HG03460 (cell line): Measurements from ENCODE around the gene CCNF.
A peak's percentile ranks its signal among the peaks of the same experiment; 100 is the strongest.
"Not testable (repeated sequence)": the region's sequence is repeated elsewhere in the genome, so short reads cannot be mapped to it uniquely, and the experiment has no call there.

Experiments
- ATAC-seq: cut with Tn5 transposase; IDR thresholded peaks from one replicate; pipeline ENCODE4 v1.9.1; 2021; ENCODE audit not compliant: unreplicated experiment

CCNF gene

DNA sequence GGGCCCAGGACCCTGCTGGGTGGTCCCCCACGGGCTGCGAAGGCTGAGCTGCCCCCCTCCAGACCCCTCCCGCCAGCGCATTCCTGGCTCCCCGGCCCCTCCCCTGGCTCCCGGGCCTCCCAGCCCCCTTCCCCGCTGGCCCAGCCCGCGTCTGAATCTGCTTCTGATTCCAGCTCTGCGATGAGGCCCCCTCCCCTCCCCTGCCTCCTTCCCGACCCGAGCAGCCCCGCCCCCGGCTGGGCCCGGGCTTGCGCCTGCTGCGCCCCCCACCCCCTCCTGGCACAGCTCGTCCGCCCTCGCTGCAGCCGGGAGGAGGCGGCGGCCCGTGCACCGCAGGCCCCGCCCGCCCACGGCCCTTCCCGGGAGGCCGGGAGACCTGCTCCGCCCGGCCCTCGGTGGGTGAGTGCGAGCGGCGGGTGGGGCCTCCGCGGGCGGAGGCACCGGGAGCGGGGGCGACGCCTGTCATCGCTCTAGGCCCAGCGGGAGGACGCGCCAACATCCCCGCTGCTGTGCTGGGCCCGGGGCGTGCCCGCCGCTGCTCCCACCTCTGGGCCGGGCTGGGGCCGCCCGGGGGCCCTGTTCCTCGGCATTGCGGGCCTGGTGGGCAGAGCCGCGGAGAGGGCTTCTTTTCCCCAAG, 41.9 kb downstream of the CCNF start, which contains the start of gene NTN3:
TSS of gene NTN3 (plus strand) at position 282 of the 637 bp plus-strand sequence. CDS start 405 bp downstream, outside the sequence.
- ATAC-seq: no peak

DNA sequence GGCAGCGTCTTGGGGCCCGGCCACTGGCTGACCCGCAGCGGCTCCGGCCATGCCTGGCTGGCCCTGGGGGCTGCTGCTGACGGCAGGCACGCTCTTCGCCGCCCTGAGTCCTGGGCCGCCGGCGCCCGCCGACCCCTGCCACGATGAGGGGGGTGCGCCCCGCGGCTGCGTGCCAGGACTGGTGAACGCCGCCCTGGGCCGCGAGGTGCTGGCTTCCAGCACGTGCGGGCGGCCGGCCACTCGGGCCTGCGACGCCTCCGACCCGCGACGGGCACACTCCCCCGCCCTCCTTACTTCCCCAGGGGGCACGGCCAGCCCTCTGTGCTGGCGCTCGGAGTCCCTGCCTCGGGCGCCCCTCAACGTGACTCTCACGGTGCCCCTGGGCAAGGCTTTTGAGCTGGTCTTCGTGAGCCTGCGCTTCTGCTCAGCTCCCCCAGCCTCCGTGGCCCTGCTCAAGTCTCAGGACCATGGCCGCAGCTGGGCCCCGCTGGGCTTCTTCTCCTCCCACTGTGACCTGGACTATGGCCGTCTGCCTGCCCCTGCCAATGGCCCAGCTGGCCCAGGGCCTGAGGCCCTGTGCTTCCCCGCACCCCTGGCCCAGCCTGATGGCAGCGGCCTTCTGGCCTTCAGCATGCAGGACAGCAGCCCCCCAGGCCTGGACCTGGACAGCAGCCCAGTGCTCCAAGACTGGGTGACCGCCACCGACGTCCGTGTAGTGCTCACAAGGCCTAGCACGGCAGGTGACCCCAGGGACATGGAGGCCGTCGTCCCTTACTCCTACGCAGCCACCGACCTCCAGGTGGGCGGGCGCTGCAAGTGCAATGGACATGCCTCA, 42.6 kb downstream of the CCNF start:
- ATAC-seq: no peak

DNA sequence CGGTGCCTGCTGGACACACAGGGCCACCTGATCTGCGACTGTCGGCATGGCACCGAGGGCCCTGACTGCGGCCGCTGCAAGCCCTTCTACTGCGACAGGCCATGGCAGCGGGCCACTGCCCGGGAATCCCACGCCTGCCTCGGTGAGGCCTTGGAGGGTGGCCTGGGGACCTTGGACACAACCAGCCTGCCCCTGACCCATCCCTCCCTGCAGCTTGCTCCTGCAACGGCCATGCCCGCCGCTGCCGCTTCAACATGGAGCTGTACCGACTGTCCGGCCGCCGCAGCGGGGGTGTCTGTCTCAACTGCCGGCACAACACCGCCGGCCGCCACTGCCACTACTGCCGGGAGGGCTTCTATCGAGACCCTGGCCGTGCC, 43.2 kb downstream of the CCNF start:
- ATAC-seq: no peak

DNA sequence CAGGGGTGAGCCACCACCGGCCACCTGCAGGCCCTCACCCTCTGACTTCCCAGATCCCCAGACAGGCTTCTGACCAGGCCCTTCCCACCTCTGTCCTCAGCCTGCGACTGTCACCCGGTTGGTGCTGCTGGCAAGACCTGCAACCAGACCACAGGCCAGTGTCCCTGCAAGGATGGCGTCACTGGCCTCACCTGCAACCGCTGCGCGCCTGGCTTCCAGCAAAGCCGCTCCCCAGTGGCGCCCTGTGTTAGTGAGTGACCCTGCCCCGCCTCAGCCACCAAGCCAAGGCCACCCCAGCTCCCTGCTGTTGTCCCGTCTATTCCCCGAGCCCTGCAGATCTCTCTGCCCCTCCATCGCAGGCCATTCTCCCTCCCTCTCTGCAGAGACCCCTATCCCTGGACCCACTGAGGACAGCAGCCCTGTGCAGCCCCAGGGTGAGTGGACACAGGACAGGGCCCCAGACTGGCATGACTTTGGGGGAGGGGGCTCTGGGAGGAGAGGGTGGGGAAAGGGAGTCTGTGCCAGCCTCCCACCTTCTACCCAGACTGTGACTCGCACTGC, 43.7 kb downstream of the CCNF start:
- ATAC-seq: no peak

DNA sequence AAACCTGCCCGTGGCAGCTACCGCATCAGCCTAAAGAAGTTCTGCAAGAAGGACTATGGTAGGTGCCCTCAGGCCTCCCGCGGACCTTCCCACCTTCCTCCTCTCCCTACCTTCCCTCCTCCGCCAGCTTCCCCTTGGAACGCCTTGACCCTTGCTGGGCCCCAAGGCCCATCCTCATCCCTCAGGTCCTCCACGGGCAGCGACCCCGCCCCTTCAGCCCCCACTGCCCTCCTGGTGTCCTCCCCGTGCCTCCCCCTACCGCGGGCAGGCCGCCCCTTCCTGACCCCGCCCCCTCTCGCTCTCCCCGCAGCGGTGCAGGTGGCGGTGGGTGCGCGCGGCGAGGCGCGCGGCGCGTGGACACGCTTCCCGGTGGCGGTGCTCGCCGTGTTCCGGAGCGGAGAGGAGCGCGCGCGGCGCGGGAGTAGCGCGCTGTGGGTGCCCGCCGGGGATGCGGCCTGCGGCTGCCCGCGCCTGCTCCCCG, 44.2 kb downstream of the CCNF start:
- ATAC-seq: no peak

DNA sequence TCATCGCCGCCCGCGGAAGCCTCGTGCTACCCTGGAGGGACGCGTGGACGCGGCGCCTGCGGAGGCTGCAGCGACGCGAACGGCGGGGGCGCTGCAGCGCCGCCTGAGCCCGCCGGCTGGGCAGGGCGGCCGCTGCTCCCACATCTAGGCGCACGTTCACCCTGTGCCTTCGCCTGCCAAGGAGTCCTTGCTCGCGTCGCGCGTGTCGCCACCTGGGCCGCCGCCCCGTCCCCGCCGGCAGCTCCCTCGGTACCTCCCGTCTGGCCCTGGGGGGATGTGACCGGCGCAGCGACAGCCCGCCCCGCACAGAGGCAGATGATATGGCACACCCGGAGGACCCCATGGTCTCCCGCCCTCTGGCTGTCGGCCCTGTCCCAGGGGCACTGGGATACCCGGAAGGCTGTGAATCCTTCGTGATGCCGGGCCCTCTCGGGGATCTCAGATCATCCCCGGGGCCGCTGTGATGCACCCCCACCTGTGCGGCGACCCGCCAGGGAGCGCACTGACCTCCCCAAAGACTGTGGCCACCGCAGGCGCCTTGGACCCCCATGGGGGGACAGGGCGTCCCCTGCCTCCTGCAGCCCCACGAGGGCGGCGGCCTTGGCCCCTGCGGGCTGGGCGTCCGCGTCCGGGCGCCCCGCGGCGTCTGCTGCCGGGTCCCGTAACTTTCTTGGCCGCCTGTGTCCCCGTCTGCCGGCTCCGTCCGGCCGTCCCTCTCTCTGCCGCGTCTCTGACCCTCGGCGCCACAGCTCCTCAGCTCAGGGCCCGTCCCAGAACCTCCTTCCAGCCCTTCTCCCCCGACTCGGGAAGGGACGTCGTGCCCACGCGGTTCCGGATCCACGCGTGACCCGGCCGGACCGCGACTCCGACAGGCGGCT, 45.0 kb downstream of the CCNF start:
- ATAC-seq: peak; percentile 32

DNA sequence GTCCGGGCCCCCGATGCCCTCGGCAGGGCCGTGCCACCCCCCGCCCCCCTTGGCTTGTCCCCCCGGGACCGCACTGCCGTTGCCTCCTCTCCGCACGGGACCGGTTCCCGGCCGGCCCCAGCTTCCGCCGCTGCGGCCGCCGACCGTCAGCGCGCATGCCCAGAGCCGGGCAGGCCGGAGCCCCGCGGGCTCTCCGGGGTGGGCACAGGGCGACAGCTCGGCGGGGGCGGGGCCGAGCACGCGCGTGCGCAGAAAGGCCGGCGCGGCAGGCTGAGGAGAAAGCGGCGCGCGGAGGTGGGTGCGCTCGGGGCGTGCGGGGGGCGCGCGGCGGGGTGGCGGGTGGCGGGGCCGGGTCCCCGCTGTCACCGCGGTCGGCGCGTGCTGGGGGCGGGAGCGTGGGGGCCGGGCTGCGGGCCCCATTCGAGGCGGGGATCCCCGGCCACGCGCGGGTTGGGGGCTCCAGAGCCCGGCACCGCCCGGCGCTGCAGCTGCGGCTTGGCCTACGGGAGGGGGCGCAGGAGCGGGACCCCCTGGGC, 45.7 kb downstream of the CCNF start, which contains the start of gene TBC1D24:
TSS of gene TBC1D24 (plus strand) at position 251 of the 536 bp plus-strand sequence. CDS start 21,022 bp downstream, outside the sequence.
- peak; percentile 54 for ATAC-seq

DNA sequence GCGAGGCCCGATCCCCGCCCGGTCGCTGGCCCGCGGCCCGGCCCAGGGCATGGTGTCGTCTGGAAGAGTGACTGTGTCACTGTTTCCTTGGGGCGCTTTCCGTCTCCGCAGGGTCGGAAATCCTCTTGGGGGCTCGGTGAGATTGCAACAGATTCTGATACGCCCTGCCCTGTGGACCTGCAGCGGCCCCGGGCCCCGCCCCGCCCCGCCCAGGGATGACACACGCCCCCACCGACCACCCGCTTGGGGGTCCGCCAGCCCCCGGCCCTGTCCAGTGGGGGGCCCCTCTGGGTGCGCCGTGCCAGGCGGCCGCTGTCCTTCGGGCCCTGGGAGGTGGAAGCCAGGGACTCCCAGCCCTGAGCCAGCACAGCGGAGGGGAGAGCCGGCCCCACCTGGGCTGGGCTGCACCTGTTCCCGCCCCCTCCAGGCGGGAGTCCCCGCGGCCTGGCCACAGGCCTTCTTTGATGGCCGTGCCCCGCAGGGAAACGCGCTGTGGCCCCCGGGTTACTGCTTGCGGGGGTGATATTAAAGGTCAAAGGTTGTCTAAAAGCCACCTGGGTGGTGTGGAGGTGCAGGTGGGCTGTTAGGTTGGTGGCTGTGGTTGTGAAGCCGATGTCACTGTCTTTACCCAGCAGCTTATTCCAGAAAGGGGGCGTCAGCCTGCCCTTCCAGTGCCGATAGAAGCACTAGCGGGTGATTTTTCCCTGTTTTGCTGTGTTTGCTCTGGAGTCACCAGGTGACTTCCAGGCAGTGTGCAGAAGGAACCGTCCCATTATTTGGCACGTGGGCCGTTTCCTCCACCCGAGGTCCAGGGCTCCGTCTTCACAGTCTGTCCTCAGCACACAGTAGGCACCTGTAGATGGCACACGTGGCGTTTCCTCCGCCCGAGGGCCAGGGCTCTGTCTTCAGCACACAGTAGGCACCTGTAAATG, 46.4 kb downstream of the CCNF start:
- ATAC-seq: peak; percentile 4

DNA sequence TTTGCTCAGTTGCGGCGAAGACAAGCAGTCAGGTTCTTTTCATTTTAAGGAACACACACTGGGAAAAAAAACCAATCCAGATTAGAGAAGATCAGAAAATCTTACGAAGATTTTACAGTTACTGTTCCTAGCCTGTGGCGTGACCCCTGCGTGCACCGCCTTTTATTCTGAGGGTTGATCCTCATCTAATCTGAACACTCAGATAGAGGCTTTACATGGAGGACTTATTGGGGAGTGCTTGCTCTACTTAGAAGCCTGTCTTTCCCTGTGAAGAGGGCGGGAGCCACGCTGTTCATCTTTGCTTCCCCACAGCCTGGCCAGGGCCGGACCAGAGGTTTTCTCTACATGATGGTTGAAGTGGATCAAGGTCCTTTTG, 47.1 kb downstream of the CCNF start:
- ATAC-seq: no peak

DNA sequence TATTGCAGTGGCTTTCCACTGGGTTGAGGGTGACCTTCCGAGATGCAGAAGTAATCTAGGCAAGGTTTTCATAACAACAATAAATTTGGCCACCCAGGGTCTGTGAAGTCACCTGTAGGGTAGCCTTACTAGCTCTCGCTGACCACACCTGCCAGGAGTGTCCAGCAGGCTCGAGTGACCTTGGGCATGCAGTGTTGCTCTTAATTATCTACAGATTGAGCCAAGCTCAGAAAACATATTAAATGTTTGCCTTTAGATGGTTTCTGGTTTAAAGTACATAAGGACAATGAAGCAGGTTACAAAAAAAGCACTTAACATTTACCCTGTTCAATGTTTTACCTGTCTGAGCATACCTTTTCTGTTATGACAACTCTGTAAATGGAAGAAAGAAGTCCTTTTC, 47.5 kb downstream of the CCNF start:
- no peak for ATAC-seq

DNA sequence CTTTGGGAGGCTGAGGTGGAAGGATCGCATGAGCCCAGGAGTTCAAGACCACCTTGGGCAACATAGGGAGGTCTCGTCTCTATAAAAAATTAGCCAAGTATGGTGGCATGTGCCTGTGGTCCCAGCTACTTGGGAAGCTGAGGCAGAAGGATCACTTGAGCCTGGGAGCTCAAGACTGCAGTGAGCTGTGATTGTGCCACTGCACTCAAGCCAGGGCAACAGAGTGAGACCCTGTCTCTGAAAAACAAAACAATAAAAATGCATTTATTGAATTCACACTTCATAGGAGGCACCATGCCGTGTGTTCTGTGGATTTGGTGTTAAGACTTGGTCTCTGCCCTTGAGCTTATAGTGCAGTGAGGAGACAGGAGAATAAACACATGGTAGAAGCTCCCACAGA, 48.1 kb downstream of the CCNF start:
- no peak for ATAC-seq

DNA sequence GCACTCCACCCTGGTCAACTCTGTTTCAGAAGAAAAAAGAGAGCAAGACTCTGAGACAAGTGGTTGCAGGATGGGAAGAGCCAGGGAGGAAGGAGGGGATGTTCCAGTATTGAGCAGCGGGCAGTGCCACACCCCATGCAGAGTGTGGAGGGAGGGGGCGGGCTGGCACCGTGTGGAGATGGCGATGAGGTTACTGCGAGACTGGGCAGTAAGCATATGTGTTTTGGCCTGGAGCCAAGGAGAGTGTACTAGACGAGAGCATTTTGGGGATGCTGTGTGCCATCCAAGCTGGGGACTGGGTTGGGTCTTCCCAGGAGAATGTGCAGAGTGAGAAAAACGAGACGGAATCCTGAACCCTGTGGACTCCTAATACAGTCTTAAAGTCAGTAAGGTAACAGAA, 49.0 kb downstream of the CCNF start:
- ATAC-seq: no peak

DNA sequence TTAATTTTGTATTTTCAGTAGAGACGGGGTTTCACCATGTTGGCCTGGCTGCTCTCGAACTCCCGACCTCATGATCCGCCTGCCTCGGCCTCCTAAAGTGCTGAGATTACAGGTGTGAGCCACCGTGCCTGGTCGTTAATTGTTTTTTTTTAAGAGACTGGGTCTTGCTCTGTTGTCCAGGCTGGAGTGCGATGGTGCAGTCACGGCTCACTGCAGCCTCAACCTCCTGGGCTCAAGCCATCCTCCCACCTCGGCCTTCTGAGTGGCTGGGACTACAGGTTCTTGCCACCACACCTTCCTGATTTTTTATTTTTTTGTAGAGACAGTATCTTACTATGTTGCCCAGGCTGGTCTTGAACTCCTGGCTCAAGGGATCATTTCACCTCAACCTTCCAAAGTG, 50.7 kb downstream of the CCNF start:
- not testable (repeated sequence) for ATAC-seq

DNA sequence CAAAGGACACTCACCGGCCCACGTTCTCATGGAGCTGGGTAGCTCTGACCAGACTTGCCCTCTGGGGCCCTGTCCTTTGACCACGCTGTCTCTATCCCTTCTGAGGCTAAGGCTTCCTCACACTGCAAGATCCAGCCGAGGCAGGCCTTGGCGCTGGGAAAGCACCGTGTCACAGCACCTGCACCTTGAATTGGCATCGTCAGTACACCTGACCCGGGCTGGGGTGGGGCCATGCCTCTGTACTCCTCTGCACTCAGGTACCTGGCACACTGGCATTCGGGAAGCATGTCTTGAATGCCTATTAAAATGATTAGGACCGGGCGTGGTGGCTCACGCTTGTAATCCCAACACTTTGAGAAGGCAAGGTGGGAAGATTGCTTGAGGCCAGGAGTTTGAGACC, 51.7 kb downstream of the CCNF start:
- ATAC-seq: no peak

DNA sequence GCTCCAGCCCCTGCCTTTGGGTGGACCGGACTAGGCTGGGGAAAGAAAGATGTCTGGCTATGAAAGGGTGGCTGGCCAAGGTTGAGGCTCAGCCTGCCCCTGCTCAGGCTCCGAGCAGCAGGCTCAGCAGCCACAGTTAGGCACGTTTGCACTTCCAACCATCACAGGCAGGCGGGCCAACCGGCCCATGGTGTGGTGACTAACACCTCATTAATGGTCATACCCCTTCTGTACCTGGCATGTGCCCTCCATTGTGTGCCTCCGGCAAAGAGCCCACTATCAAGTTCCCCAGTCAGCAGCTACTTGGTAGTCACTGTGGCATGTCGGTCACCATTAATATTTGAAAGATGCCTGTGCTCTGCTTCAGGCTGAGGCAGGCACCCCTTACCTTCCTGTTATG, 52.4 kb downstream of the CCNF start:
- ATAC-seq: no peak

DNA sequence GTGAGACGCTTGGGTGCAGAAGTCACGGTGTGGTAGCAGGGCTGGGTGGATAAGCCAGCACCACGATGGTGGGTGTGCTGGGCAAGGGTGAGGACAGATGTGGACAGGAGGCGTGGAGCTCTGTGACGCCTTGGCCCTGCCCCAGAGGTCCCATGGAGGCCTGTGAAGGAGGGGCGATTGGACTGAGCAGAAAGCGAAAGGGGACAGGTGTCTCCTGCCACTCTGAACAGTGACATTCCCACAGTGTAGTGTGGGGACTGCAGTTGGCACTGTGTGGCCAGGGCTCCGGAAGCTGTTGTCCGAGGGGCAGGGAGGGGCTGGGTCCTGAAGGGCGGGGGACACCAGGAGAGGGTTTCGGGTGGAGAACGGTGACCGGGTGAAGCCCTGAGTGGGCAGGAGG, 53.0 kb downstream of the CCNF start:
- ATAC-seq: no peak

DNA sequence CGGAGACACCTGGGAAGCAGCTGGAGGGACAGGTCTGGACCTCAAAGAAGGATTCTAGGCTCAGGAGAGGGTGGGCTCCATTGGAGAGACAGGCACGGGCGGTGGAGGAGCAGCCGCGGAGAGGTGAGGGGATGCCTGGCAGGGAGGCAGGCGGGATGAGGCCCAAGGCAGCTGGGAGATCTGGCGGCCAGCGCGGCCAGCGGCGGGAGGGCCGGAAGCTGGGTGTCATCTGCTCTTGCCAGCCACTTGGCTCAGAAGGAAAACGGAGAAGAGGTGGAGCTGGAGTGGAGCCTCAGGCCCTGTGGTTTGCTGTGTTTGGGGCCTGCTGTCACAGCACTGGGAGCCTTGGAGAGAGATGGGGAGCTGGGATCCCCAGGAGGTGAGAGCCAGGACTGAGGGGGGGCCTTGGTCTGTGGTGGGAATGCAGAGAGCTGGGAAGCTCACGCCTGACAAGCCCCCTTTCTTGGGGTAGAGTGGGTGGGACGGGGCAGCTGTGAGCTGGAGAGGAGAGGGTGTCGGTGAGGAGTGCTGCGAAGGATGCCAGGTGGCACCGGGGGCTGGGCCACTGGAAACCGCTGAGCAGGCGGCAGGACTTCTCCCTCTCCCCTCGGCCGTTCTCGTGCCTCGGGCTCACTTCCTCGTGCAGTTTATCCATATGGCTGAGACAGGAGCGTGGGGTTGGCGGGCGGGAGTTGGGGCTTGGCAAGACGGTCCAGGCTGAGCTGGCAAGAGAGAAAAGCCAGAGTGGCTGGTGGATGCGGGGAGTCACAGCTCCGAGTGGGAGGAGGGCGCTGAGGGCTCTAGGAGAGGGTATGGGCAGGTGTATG, 53.7 kb downstream of the CCNF start:
- no peak for ATAC-seq

DNA sequence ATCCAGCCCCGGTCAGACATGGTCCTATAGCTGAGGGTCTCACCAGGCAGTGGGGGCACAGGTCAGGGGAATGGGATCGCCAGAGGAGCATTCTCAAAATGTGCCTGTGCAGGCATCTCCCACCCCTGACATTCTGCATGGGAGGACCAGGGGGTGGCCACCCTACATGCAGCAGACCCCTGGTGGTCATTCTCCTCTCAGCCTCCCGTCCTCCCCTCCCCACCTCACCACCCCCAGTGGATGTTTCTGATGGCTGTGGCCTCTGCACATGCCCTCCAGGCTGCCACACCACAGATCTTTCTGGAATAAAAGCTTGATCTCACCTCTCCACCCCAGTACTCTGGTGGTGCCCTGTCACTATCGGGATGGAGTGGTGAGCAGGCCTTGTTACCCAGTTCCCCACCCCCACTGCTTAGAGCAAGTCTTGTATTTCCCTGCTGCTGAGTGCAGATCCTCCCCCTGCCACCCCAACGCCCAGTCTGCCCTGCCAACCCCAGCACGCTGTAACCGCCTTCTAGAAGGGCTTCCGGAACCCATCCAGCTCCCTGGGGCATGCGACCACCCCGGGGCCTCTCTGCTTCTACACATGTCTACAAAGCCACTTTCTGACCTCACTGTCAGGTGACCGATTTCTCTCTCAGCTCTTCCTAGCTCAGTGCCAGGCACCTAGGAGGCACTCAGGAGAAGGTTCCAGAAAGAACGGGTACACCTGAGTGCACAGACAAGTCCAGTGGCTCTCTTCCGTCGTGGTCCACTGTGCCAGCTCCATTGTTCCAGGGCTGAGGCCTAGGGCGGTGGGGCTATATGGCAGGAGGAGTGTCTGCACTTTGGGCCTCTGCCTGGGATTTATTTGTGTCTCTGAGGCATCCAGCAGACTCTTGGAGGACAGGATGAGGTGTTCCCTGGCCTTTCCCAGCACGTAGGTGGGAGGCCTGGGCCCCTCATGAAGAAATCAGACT, 55.0 kb downstream of the CCNF start:
- ATAC-seq: no peak
